HepG2 (cell line): ENCODE measurements around the gene NELL1. TPM values are rescaled to one million over a fixed set of nuclear protein-coding genes. Genes with fewer than 3 reads are reported as not detected.

ENCODE experiments used
- ATAC-seq: fragments of 200-7000 bp; cut with Tn5 transposase; 3 replicates; pipeline ENCODE4 v1.9.1; 2020; ENCODE audit warnings: mild to moderate bottlenecking, moderate library complexity
- BruUV-seq: library from RNA; stranded (reverse); fragments of 400-500 nt; replicated peaks from 2 replicates; lab custom pipeline; 2021; lab: Mats Ljungman, UMichigan
- CTCF ChIA-PET: fragments of 300-600 bp; formaldehyde crosslinking; extraction: SDS; loops from one replicate; lab custom pipeline; 2021; ENCODE audit warnings: low total read pairs, inconsistent platforms, low intra/inter-chr PET ratio; lab: Yijun Ruan, JAX
- POLR2A ChIA-PET: fragments of 350-600 bp; sonication (Branson Sonifier 250); formaldehyde crosslinking; loops from one replicate; lab custom pipeline; 2020; ENCODE audit warnings: antibody characterized with exemption, inconsistent platforms; lab: Yijun Ruan, JAX
- DNase-seq: peaks from one replicate; pipeline ENCODE4 v3.0.0-alpha.2; 2015; ENCODE audit warnings: low spot score
- FAIRE-seq: peaks from 3 replicates; lab custom pipeline; 2011; peaks lifted over from hg19 to GRCh38; lab: Jason Lieb, UNC
- H2AFZ ChIP-seq: one replicate; pipeline ENCODE4 v1.6.1; 2011; ENCODE audit warnings: low read length, inconsistent platforms
- H3K27ac ChIP-seq: fragments of 300-600 bp; 3 replicates; pipeline ENCODE4 v1.8.0; 2011; ENCODE audit warnings: mixed run types, mild to moderate bottlenecking, mixed read lengths, low read length, inconsistent platforms; ENCODE audit not compliant: insufficient read depth; ENCODE audit errors: extremely low read length
- H3K27me3 ChIP-seq, 2 experiments: fragments of 200-600 bp in 1 of 2; 2 replicates in 1 of 2; 3 replicates in 1 of 2; pipeline versions ENCODE4 v1.6.0 to v1.8.0; 2011; ENCODE audit warnings: low read length in 2 of 2, mild to moderate bottlenecking in 2 of 2, moderate library complexity in 2 of 2, inconsistent platforms in 1 of 2; ENCODE audit not compliant: insufficient read depth in 2 of 2, control insufficient read depth in 1 of 2
- H3K36me3 ChIP-seq, 2 experiments: fragments of 200-600 bp in 1 of 2; replicated peaks in 1 of 2; 2 replicates in 1 of 2; 3 replicates in 1 of 2; pipeline versions ENCODE4 v1.5.1 to v1.8.0; 2011; ENCODE audit warnings: low read length in 2 of 2, inconsistent platforms in 1 of 2; ENCODE audit not compliant: insufficient read depth in 2 of 2, control insufficient read depth in 1 of 2
- H3K4me1 ChIP-seq: 2 replicates; pipeline ENCODE4 v1.5.1; 2012; ENCODE audit warnings: low read length, inconsistent platforms; ENCODE audit not compliant: insufficient read depth
- H3K4me2 ChIP-seq: 2 replicates; pipeline ENCODE4 v1.6.0; 2011; ENCODE audit warnings: low read depth, low read length, inconsistent platforms
- H3K4me3 ChIP-seq, 3 experiments: fragments of 200-600 bp in 1 of 3; sonication (generic), shearing (Covaris generic) in 1 of 3; replicated peaks in 1 of 3; 2 replicates each; pipeline ENCODE4 v1.5.1; 2011 to 2016; ENCODE audit warnings: low read length in 3 of 3, inconsistent platforms in 2 of 3, low read depth in 2 of 3, mild to moderate bottlenecking in 2 of 3, control low read depth in 1 of 3, mixed read lengths in 1 of 3; ENCODE audit not compliant: insufficient read depth in 1 of 3
- H3K79me2 ChIP-seq: one replicate; pipeline ENCODE4 v1.6.1; 2011; ENCODE audit warnings: low read length, inconsistent platforms; ENCODE audit not compliant: insufficient read depth
- H3K9ac ChIP-seq: 2 replicates; pipeline ENCODE4 v1.6.0; 2011; ENCODE audit warnings: mild to moderate bottlenecking, low read depth, low read length, inconsistent platforms; ENCODE audit not compliant: insufficient read depth
- H3K9me3 ChIP-seq: 2 replicates; pipeline ENCODE4 v1.5.1; 2012; ENCODE audit warnings: mild to moderate bottlenecking, low read length
- H4K20me1 ChIP-seq: 2 replicates; pipeline ENCODE4 v1.6.0; 2011; ENCODE audit warnings: inconsistent platforms, mild to moderate bottlenecking, low read length, moderate library complexity; ENCODE audit not compliant: insufficient read depth
- AGO1 ChIP-seq: fragments of 200-400 bp; formaldehyde crosslinking; IDR thresholded peaks from 2 replicates; pipeline ENCODE4 v1.6.1; 2017; ENCODE audit warnings: mild to moderate bottlenecking, low read depth, low read length, moderate library complexity; ENCODE audit not compliant: poor library complexity, severe bottlenecking
- CHCHD3 ChIP-seq: sonication (generic); formaldehyde crosslinking; IDR thresholded peaks from 2 replicates; pipeline ENCODE4 v1.8.0; 2022; ENCODE audit warnings: mild to moderate bottlenecking, missing genetic modification reagents, moderate library complexity
- GABPB1 ChIP-seq: IDR thresholded peaks from 2 replicates; pipeline ENCODE4 v1.6.1; 2016; ENCODE audit warnings: mild to moderate bottlenecking, missing genetic modification reagents, moderate library complexity, missing compliant biosample characterization
- GPN1 ChIP-seq: sonication (generic); formaldehyde crosslinking; IDR thresholded peaks from 2 replicates; pipeline ENCODE4 v1.5.1; 2020; ENCODE audit warnings: missing genetic modification reagents, borderline replicate concordance
- MTF1 ChIP-seq: sonication (generic); formaldehyde crosslinking; IDR thresholded peaks from 2 replicates; pipeline ENCODE4 v1.5.0; 2020; ENCODE audit warnings: missing genetic modification reagents
- NCOA2 ChIP-seq: sonication (generic); formaldehyde crosslinking; IDR thresholded peaks from 2 replicates; pipeline ENCODE4 v1.8.0; 2022; ENCODE audit warnings: inconsistent platforms
- POLR2AphosphoS2 ChIP-seq: IDR thresholded peaks from 2 replicates; pipeline ENCODE4 v1.6.1; 2011; ENCODE audit warnings: low read depth, low read length, improper control_type of control experiment
- SYNCRIP ChIP-seq: fragments of 200-400 bp; formaldehyde crosslinking; IDR thresholded peaks from 2 replicates; pipeline ENCODE4 v1.6.1; 2018; ENCODE audit warnings: mild to moderate bottlenecking, low read depth, low read length; ENCODE audit not compliant: insufficient read depth
- ZBTB2 ChIP-seq: sonication (generic); formaldehyde crosslinking; IDR thresholded peaks from 2 replicates; pipeline ENCODE4 v1.8.0; 2022; ENCODE audit warnings: low read depth, missing genetic modification reagents
- ZBTB49 ChIP-seq: sonication (generic); formaldehyde crosslinking; IDR thresholded peaks from 2 replicates; pipeline ENCODE4 v1.4.0; 2020; ENCODE audit warnings: missing genetic modification reagents, borderline replicate concordance
- ZNF12 ChIP-seq: sonication (generic); formaldehyde crosslinking; IDR thresholded peaks from 2 replicates; pipeline ENCODE4 v1.5.0; 2020; ENCODE audit warnings: missing genetic modification reagents
- ZNF563 ChIP-seq: sonication (generic); formaldehyde crosslinking; IDR thresholded peaks from 2 replicates; pipeline ENCODE4 v1.8.0; 2022; ENCODE audit warnings: mild to moderate bottlenecking, moderate library complexity, missing genetic modification reagents
- ZNF75D ChIP-seq: sonication (generic); formaldehyde crosslinking; IDR thresholded peaks from 2 replicates; pipeline ENCODE4 v1.8.1; 2023; ENCODE audit warnings: missing genetic modification reagents, mild to moderate bottlenecking, borderline replicate concordance
- ZNF83 ChIP-seq: sonication (generic); formaldehyde crosslinking; IDR thresholded peaks from 2 replicates; pipeline ENCODE4 v1.4.0; 2020; ENCODE audit warnings: missing genetic modification reagents, mild to moderate bottlenecking, borderline replicate concordance
- WGBS: methylation state at CpG from one replicate; pipeline ENCODE4 v1.1.6; 2017; ENCODE audit warnings: low lambda C conversion rate; 5-methylcytosine and 5-hydroxymethylcytosine counted together
- in situ Hi-C: cut with HindIII; loops from 2 replicates; pipeline ENCODE4 v1.10.0; 2017; ENCODE audit warnings: low pct_unique_long_range_greater_than_20kb; ENCODE audit not compliant: extremely low pct_ligation_motif_present
- intact Hi-C: fragments of 100-400 bp; cut with micrococcal nuclease; formaldehyde crosslinking; loops from one replicate; pipeline ENCODE4 v1.10.0; 2022; ENCODE audit not compliant: unreplicated experiment
- polyA plus RNA-seq, 8 experiments: library from polyadenylated mRNA; depleted of rRNA in 3 of 8; stranded (reverse) in 7 of 8; unstranded in 1 of 8; fragments of >200 nt; fragmentation: Illumina TruSeq in 4 of 8; extraction: Trizol in 4 of 8; gene quantifications; 2 replicates each; pipeline versions ENCODE4 v1.2.1 to v1.2.3, GENCODE V29; 2011 to 2016; ENCODE audit warnings: low read depth in 4 of 8, missing spikeins in 1 of 8, mixed read lengths in 1 of 8; ENCODE audit not compliant: insufficient read depth in 1 of 8
- total RNA-seq, 5 experiments: library from RNA; depleted of rRNA; stranded (reverse); fragments of >200 nt; fragmentation: Illumina TruSeq; extraction: Trizol; gene quantifications; 2 replicates each; pipeline ENCODE4 v1.2.3, GENCODE V29; 2016; ENCODE audit warnings: low read depth in 1 of 5

NELL1 gene
- total and polyA plus RNA-seq, 2 of the 13 experiments (the other 11 are each of a cell fraction or from before 2014, with no cell fraction given) = not detected

- BruUV-seq = no TSS peak
- 0% methylated on average over 1 of the region's 1 CpG for WGBS
- CTCF ChIA-PET = no interaction called here
- no peaks in the 10 kb centered on the region for H3K79me2 ChIP-seq
- no peak overlapping the region for H3K4me2 ChIP-seq
- TF ChIP-seq CHCHD3 (CRISPR knock-in tag) = no peak
- no peak for TF ChIP-seq ZNF563
- TF ChIP-seq ZNF83 (CRISPR knock-in tag) = no peak
- TF ChIP-seq GABPB1 (CRISPR knock-in tag) = no peak
- no peak overlapping the region for H3K27ac ChIP-seq
- no peak for ATAC-seq
- intact Hi-C loops = no loop called here
- POLR2A ChIA-PET = no interaction called here
- H2AFZ ChIP-seq = no peak overlapping the region
- H3K27me3 ChIP-seq = no peaks in the 10 kb centered on the region; a peak in 1 of 5 replicates
- no peak overlapping the region for H3K4me3 ChIP-seq
- DNase-seq = no peak
- no peaks in the 10 kb centered on the region for H3K36me3 ChIP-seq
- H3K4me1 ChIP-seq = no peaks in the 10 kb centered on the region
- no peaks in the 10 kb centered on the region for H4K20me1 ChIP-seq
- in situ Hi-C loops = no loop called here
- H3K9ac ChIP-seq = no peak overlapping the region
- FAIRE-seq = no peak
- H3K9me3 ChIP-seq = no peaks in the 10 kb centered on the region
These were observed 850.9 kb downstream of the NELL1 start for GRCh38 chr11:21520244-21520643.

GRCh38 chr11:21529187-21529586 lies 859.8 kb downstream of the NELL1 start:
- intact Hi-C loops = no loop called here
- H4K20me1 ChIP-seq = no peaks in the 10 kb centered on the region
- ChIA-PET CTCF (no interaction called here), POLR2A (no interaction called here)
- BruUV-seq = no TSS peak
- in situ Hi-C loops = no loop called here
- WGBS = 0% methylated on average over 1 of the region's 1 CpG
- H3K4me2 ChIP-seq = no peak overlapping the region
- no peak overlapping the region for H3K9ac ChIP-seq
- DNase-seq (no peak), FAIRE-seq (no peak)
- no peak overlapping the region for H3K27ac ChIP-seq
- H3K27me3 ChIP-seq = no peaks in the 10 kb centered on the region
- H3K4me1 ChIP-seq = no peaks in the 10 kb centered on the region
- no peaks in the 10 kb centered on the region for H3K79me2 ChIP-seq
- H3K4me3 ChIP-seq = no peak overlapping the region
- TF ChIP-seq ZBTB2 (CRISPR knock-in tag) (no peak), NCOA2 (CRISPR knock-in tag) (no peak), ZNF75D (CRISPR knock-in tag) (no peak), SYNCRIP (no peak), MTF1 (CRISPR knock-in tag) (no peak), AGO1 (no peak), GPN1 (CRISPR knock-in tag) (no peak), ZBTB49 (CRISPR knock-in tag) (no peak), POLR2AphosphoS2 (no peak), ZNF12 (no peak)
- TF ChIP-seq, all 625 proteins: peak for 0
- ATAC-seq = no peak
- H3K9me3 ChIP-seq = no peaks in the 10 kb centered on the region
- no peak overlapping the region for H2AFZ ChIP-seq
- H3K36me3 ChIP-seq = no peaks in the 10 kb centered on the region
